Vagina (tissue), 2 donors: ENCODE data around the gene TRDMT1.

ENCODE experiments used
- CTCF ChIP-seq, 3 experiments: fragments of 450-650 bp in 2 of 3; fragments of 200-600 bp in 1 of 3; sonication (generic) in 1 of 3; IDR thresholded peaks; one replicate each; pipeline ENCODE4 v1.5.1; 2017 to 2019; ENCODE audit warnings: antibody characterized with exemption in 3 of 3, mild to moderate bottlenecking in 2 of 3, moderate library complexity in 2 of 3
- POLR2A ChIP-seq, 2 donors: fragments of 450-650 bp; IDR thresholded peaks; one replicate each; pipeline ENCODE4 v1.6.1; 2017; ENCODE audit warnings: antibody characterized with exemption in 2 of 2, mild to moderate bottlenecking in 2 of 2, moderate library complexity in 2 of 2

- no peak for TF ChIP-seq CTCF (IDR thresholded peaks at IDR 0.05)
- no peak for TF ChIP-seq POLR2A (IDR thresholded peaks at IDR 0.05)
Measured at GRCh38 chr10:17200001-17200911, 1.2 kb downstream of the TRDMT1 start.
